Neutrophil (primary cell): ENCODE data around the gene MRC2.

Source experiments
- H3K27ac ChIP-seq: fragments of 200-600 bp; sonication (generic); 2 replicates; pipeline ENCODE4 v1.5.1; 2016; ENCODE audit warnings: mild to moderate bottlenecking, moderate library complexity
- H3K27me3 ChIP-seq: fragments of 200-600 bp; sonication (generic); 2 replicates; pipeline ENCODE4 v1.6.0; 2016; ENCODE audit warnings: mild to moderate bottlenecking
- H3K36me3 ChIP-seq: fragments of 200-600 bp; sonication (generic); 2 replicates; pipeline ENCODE4 v1.5.1; 2017
- H3K4me1 ChIP-seq, 2 experiments: fragments of 200-600 bp in 1 of 2; sonication (generic) in 1 of 2; 1 replicate in 1 of 2; 2 replicates in 1 of 2; pipeline versions ENCODE4 v1.5.1 to v1.6.1; 2013 to 2016; ENCODE audit warnings: low read depth in 1 of 2, low read length in 1 of 2, mild to moderate bottlenecking in 1 of 2, moderate library complexity in 1 of 2; ENCODE audit not compliant: control insufficient read depth in 1 of 2, insufficient read depth in 1 of 2
- H3K4me3 ChIP-seq, 2 experiments: fragments of 200-600 bp in 1 of 2; sonication (generic) in 1 of 2; 1 replicate in 1 of 2; 2 replicates in 1 of 2; pipeline ENCODE4 v1.5.1; 2013 to 2016; ENCODE audit warnings: low read depth in 1 of 2, low read length in 1 of 2, mild to moderate bottlenecking in 1 of 2, moderate library complexity in 1 of 2
- H3K9me3 ChIP-seq: fragments of 200-600 bp; sonication (generic); 2 replicates; pipeline ENCODE4 v1.5.1; 2016
- TF ChIP-seq, protein P1 (sequence below): fragments of 200-600 bp; sonication (generic); IDR thresholded peaks from 2 replicates; pipeline ENCODE4 v1.5.1; 2016; ENCODE audit warnings: antibody characterized with exemption

Gene MRC2

GRCh38 chr17:62739645-62740388, 112.3 kb downstream of the MRC2 start:
- H3K4me3 ChIP-seq: no peak overlapping the region

GRCh38 chr17:62741290-62741689, 113.8 kb downstream of the MRC2 start:
- H3K36me3 ChIP-seq: no peaks in the 10 kb centered on the region
- TF ChIP-seq, protein P1, sequence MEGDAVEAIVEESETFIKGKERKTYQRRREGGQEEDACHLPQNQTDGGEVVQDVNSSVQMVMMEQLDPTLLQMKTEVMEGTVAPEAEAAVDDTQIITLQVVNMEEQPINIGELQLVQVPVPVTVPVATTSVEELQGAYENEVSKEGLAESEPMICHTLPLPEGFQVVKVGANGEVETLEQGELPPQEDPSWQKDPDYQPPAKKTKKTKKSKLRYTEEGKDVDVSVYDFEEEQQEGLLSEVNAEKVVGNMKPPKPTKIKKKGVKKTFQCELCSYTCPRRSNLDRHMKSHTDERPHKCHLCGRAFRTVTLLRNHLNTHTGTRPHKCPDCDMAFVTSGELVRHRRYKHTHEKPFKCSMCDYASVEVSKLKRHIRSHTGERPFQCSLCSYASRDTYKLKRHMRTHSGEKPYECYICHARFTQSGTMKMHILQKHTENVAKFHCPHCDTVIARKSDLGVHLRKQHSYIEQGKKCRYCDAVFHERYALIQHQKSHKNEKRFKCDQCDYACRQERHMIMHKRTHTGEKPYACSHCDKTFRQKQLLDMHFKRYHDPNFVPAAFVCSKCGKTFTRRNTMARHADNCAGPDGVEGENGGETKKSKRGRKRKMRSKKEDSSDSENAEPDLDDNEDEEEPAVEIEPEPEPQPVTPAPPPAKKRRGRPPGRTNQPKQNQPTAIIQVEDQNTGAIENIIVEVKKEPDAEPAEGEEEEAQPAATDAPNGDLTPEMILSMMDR: no peak
- no peaks in the 10 kb centered on the region for H3K9me3 ChIP-seq
- peaks cover 7% of the 10 kb centered on the region for H3K27me3 ChIP-seq
- no peaks in the 10 kb centered on the region for H3K4me1 ChIP-seq
- H3K4me3 ChIP-seq: no peak overlapping the region
- no peak overlapping the region for H3K27ac ChIP-seq

More at GRCh38 chr17:62739645-62740388, 112.3 kb downstream of the MRC2 start:
- H3K27me3 ChIP-seq: peaks cover 7% of the 10 kb centered on the region
- H3K36me3 ChIP-seq: no peaks in the 10 kb centered on the region
- H3K4me1 ChIP-seq: no peaks in the 10 kb centered on the region
- H3K27ac ChIP-seq: no peak overlapping the region
- H3K9me3 ChIP-seq: no peaks in the 10 kb centered on the region
- TF ChIP-seq, protein P1: no peak
